HL-60 (cell line): ENCODE measurements around the gene INPP5J.

Experiments
- DNase-seq, 2 experiments: peaks; one replicate each; pipeline ENCODE4 v3.0.0-alpha.2; 2010 to 2020; ENCODE audit warnings: low read depth in 1 of 2, low spot score in 1 of 2
- H3K27ac ChIP-seq: fragments of 250-450 bp; sonication (Bioruptor Pico); replicated peaks from 2 replicates; pipeline ENCODE4 v1.5.1; 2020; ENCODE audit warnings: mild to moderate bottlenecking, moderate library complexity
- H3K27me3 ChIP-seq: fragments of 250-450 bp; sonication (Bioruptor Pico); 2 replicates; pipeline ENCODE4 v1.5.1; 2021; ENCODE audit warnings: mild to moderate bottlenecking, moderate library complexity; ENCODE audit not compliant: insufficient read depth, poor library complexity, severe bottlenecking
- H3K4me3 ChIP-seq: replicated peaks from 2 replicates; pipeline ENCODE4 v1.5.1; 2011; ENCODE audit warnings: mild to moderate bottlenecking, control low read depth, low read length; ENCODE audit not compliant: insufficient read depth
- CTCF ChIP-seq: IDR thresholded peaks from one replicate; pipeline ENCODE4 v1.5.1; 2011; ENCODE audit warnings: low read length, control low read depth, inconsistent platforms; ENCODE audit not compliant: insufficient read depth
- GABPA ChIP-seq: IDR thresholded peaks from 2 replicates; pipeline ENCODE4 v1.6.1; 2012; ENCODE audit warnings: low read depth
- POLR2AphosphoS5 ChIP-seq: IDR thresholded peaks from 2 replicates; pipeline ENCODE4 v1.6.1; 2012; ENCODE audit warnings: low read depth
- SPI1 ChIP-seq: IDR thresholded peaks from 2 replicates; pipeline ENCODE4 v1.6.1; 2012; ENCODE audit warnings: low read depth, mild to moderate bottlenecking, borderline replicate concordance
- TF ChIP-seq, protein P1 (sequence below): IDR thresholded peaks from 2 replicates; pipeline ENCODE4 v1.6.1; 2012; ENCODE audit warnings: low read depth; ENCODE audit not compliant: insufficient replicate concordance

The INPP5J gene

GRCh38 chr22:31155422-31155821 lies 32.7 kb downstream of the INPP5J start:
- Histone ChIP-seq H3K4me3 (no peak overlapping the region), H3K27me3 (no peaks in the 10 kb centered on the region), H3K27ac (no peak overlapping the region)
- no peak for DNase-seq
- TF ChIP-seq CTCF = no peak
- TF ChIP-seq SPI1 = no peak
- TF ChIP-seq POLR2AphosphoS5 = no peak
- TF ChIP-seq, protein P1, sequence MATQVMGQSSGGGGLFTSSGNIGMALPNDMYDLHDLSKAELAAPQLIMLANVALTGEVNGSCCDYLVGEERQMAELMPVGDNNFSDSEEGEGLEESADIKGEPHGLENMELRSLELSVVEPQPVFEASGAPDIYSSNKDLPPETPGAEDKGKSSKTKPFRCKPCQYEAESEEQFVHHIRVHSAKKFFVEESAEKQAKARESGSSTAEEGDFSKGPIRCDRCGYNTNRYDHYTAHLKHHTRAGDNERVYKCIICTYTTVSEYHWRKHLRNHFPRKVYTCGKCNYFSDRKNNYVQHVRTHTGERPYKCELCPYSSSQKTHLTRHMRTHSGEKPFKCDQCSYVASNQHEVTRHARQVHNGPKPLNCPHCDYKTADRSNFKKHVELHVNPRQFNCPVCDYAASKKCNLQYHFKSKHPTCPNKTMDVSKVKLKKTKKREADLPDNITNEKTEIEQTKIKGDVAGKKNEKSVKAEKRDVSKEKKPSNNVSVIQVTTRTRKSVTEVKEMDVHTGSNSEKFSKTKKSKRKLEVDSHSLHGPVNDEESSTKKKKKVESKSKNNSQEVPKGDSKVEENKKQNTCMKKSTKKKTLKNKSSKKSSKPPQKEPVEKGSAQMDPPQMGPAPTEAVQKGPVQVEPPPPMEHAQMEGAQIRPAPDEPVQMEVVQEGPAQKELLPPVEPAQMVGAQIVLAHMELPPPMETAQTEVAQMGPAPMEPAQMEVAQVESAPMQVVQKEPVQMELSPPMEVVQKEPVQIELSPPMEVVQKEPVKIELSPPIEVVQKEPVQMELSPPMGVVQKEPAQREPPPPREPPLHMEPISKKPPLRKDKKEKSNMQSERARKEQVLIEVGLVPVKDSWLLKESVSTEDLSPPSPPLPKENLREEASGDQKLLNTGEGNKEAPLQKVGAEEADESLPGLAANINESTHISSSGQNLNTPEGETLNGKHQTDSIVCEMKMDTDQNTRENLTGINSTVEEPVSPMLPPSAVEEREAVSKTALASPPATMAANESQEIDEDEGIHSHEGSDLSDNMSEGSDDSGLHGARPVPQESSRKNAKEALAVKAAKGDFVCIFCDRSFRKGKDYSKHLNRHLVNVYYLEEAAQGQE = no peak
- TF ChIP-seq GABPA = no peak

GRCh38 chr22:31160328-31160978 lies 37.7 kb downstream of the INPP5J start:
- DNase-seq = peak in 1 of 2 experiments; percentile 16
- H3K27ac ChIP-seq = peak overlapping the region; percentile 90
- TF ChIP-seq GABPA = no peak
- TF ChIP-seq POLR2AphosphoS5 = no peak
- no peak for TF ChIP-seq SPI1
- TF ChIP-seq, protein P1 = no peak
- TF ChIP-seq CTCF = no peak
- H3K4me3 ChIP-seq = peak overlapping the region; percentile 97
- no peaks in the 10 kb centered on the region for H3K27me3 ChIP-seq

GRCh38 chr22:31161386-31161785 lies 38.6 kb downstream of the INPP5J start:
- no peak for DNase-seq
- TF ChIP-seq GABPA (no peak), SPI1 (no peak), POLR2AphosphoS5 (no peak), CTCF (no peak)
- TF ChIP-seq, protein P1 = no peak
- H3K27ac ChIP-seq = no peak overlapping the region
- H3K4me3 ChIP-seq = no peak overlapping the region
- no peaks in the 10 kb centered on the region for H3K27me3 ChIP-seq
